ENCODE results near the gene SPTBN1. TPM values are rescaled to one million over a fixed set of nuclear protein-coding genes. Genes with fewer than 3 reads are reported as not detected.

The SPTBN1 gene
- total RNA-seq, 4 donors from 2014 or later = 65.0 to 217 (median 85.3) TPM

- 87 to 91% methylated on average over 4 of the region's 4 CpGs for WGBS, 2 donors
- Histone ChIP-seq H3K27me3 (no peaks in the 10 kb centered on the region), H3K9me3 (no peaks in the 10 kb centered on the region), H3K4me3 (no peak overlapping the region), H3K4me1 (peaks cover 12 to 77% (median 37%) of the 10 kb centered on the region in 3 donors), H3K27ac (peak overlapping the region in 3 of 4 donors; percentile 35 to 58 (median 36)), H3K36me3 (no peaks in the 10 kb centered on the region)
- DNase-seq = no peak
- TF ChIP-seq POLR2A (IDR thresholded peaks at IDR 0.05) (no peak), CTCF (IDR thresholded peaks at IDR 0.05) (no peak)
- intact Hi-C loops (cut with DNase I) = no loop called here
Measured at GRCh38 chr2:54589038-54589339, 132.9 kb downstream of the SPTBN1 start.

- peaks cover 11 to 73% (median 35%) of the 10 kb centered on the region in 3 donors for H3K4me1 ChIP-seq
Measured at GRCh38 chr2:54589340-54590215, 133.5 kb downstream of the SPTBN1 start.

GRCh38 chr2:54590216-54591120 lies 134.3 kb downstream of the SPTBN1 start:
- intact Hi-C loops (cut with DNase I) = no loop called here
- H3K4me3 ChIP-seq = no peak overlapping the region
- H3K9me3 ChIP-seq = no peaks in the 10 kb centered on the region
- DNase-seq = no peak
- no peaks in the 10 kb centered on the region for H3K27me3 ChIP-seq
- TF ChIP-seq POLR2A (IDR thresholded peaks at IDR 0.05) (no peak), CTCF (IDR thresholded peaks at IDR 0.05) (no peak)
- WGBS, 2 donors = 68 to 69% methylated on average over 7 of the region's 7 CpGs
- peak overlapping the region in 3 of 4 donors; percentile 17 to 45 (median 40) for H3K27ac ChIP-seq
- no peaks in the 10 kb centered on the region for H3K36me3 ChIP-seq
- peaks cover 7 to 67% (median 29%) of the 10 kb centered on the region in 3 donors for H3K4me1 ChIP-seq

More at GRCh38 chr2:54589340-54590215, 133.5 kb downstream of the SPTBN1 start:
- Histone ChIP-seq H3K4me3 (no peak overlapping the region), H3K27me3 (no peaks in the 10 kb centered on the region), H3K27ac (peak overlapping the region in 3 of 4 donors; percentile 36 to 58 (median 45)), H3K9me3 (no peaks in the 10 kb centered on the region), H3K36me3 (no peaks in the 10 kb centered on the region)
- TF ChIP-seq POLR2A (IDR thresholded peaks at IDR 0.05) (no peak), CTCF (IDR thresholded peaks at IDR 0.05) (no peak)
- intact Hi-C loops (cut with DNase I) = no loop called here
- no peak for DNase-seq
- 31 to 34% methylated on average over 6 of the region's 7 CpGs for WGBS, 2 donors

GRCh38 chr2:54591551-54591950 lies 135.4 kb downstream of the SPTBN1 start:
- Histone ChIP-seq H3K27me3 (no peaks in the 10 kb centered on the region), H3K27ac (peak overlapping the region in 1 of 4 donors; percentile 17), H3K9me3 (no peaks in the 10 kb centered on the region), H3K4me3 (no peak overlapping the region), H3K36me3 (no peaks in the 10 kb centered on the region), H3K4me1 (peaks cover 15 to 67% (median 29%) of the 10 kb centered on the region in 3 donors)
- TF ChIP-seq POLR2A (IDR thresholded peaks at IDR 0.05) (no peak), CTCF (IDR thresholded peaks at IDR 0.05) (no peak)
- 74 to 83% methylated on average over 3 of the region's 3 CpGs for WGBS, 2 donors
- no peak for DNase-seq
- intact Hi-C loops (cut with DNase I) = no loop called here
